ENCODE results near the gene PYCARD. TPM values are rescaled to one million over a fixed set of nuclear protein-coding genes. Genes with fewer than 3 reads are reported as not detected.

Gene PYCARD
- total and polyA plus RNA-seq, 9 of the 15 experiments (the other 6 are each of a cell fraction or from before 2014, with no cell fraction given): 1.3 to 28.4 (median 6.0) TPM

- TF ChIP-seq ZNF239 (CRISPR knock-in tag; IDR thresholded peaks at IDR 0.05) (peak; percentile 48), NCOA2 (IDR thresholded peaks at IDR 0.05; ENCODE audit: partially characterized antibody in 2 of 2) (no peak), HINFP (tag; conservative IDR thresholded peaks at IDR 0.05; ENCODE audit: low read depth) (no peak), POLR2B (IDR thresholded peaks at IDR 0.05; ENCODE audit: low read depth, partially characterized antibody) (peak; percentile 100), GTF2B (IDR thresholded peaks at IDR 0.05; ENCODE audit: extremely low read depth, insufficient read length) (peak; percentile 85), BACH1 (tag; IDR thresholded peaks at IDR 0.05) (no peak), MLX (CRISPR knock-in tag; conservative IDR thresholded peaks at IDR 0.05) (peak; percentile 68 to 71; a peak in 1 of 4 replicates), NR2F6 (CRISPR knock-in tag; IDR thresholded peaks at IDR 0.05) (peak; percentile 54; the same call in 1 of the 2 replicates), ZEB2 (IDR thresholded peaks at IDR 0.05) (peak; percentile 51), YY1 (IDR thresholded peaks at IDR 0.05; ENCODE audit: borderline replicate concordance in 1 of 3, control insufficient read depth in 1 of 3, extremely low read depth in 1 of 3, insufficient read depth in 3 of 3, insufficient read length in 1 of 3, insufficient replicate concordance in 2 of 3, low read depth in 1 of 3, low read length in 2 of 3) (peak; percentile 77 to 92 (median 89)), TRIM28 (IDR thresholded peaks at IDR 0.05) (no peak; the same call in 1 of the 2 replicates), SPI1 (IDR thresholded peaks at IDR 0.05; ENCODE audit: borderline replicate concordance, low read depth, low read length) (no peak), PRDM10 (IDR thresholded peaks at IDR 0.05; ENCODE audit: partially characterized antibody) (peak; percentile 100), ZNF589 (CRISPR knock-in tag; IDR thresholded peaks at IDR 0.05; ENCODE audit: low read depth) (peak; percentile 84; the same call in 1 of the 2 replicates), U2AF1 (optimal IDR thresholded peaks at IDR 0.05; ENCODE audit: low read depth, low read length) (peak; percentile 98), NR1H2 (CRISPR knock-in tag; IDR thresholded peaks at IDR 0.05) (0 out of 2 replicates have a peak, but pooled peaks have one; percentile 59), JUNB (CRISPR knock-in tag; conservative IDR thresholded peaks at IDR 0.05) (no peak), MCM2 (IDR thresholded peaks at IDR 0.05; ENCODE audit: low read depth) (no peak), ZBTB26 (CRISPR knock-in tag; IDR thresholded peaks at IDR 0.05) (no peak; the same call in none of the 2 replicates)
Observed at GRCh38 chr16:31179747-31180459, 22.7 kb downstream of the PYCARD start, which contains the start of gene FUS (continued).

Data from K562 (cell line).